Colonic mucosa (tissue), 4 donors: Measurements from ENCODE around the gene PDK2. TPM values are rescaled to one million over a fixed set of nuclear protein-coding genes. Genes with fewer than 3 reads are reported as not detected.
A peak's percentile ranks its signal among the peaks of the same experiment; 100 is the strongest.

Experiments used
- DNase-seq: peaks from one replicate; pipeline ENCODE4 v3.0.0-alpha.2; 2020
- H3K27ac ChIP-seq: fragments of 200-600 bp; one replicate; pipeline ENCODE4 v1.8.0; 2021
- H3K27me3 ChIP-seq: fragments of 200-600 bp; one replicate; pipeline ENCODE4 v1.8.0; 2021
- H3K36me3 ChIP-seq: fragments of 200-600 bp; one replicate; pipeline ENCODE4 v1.8.0; 2021
- H3K4me1 ChIP-seq: fragments of 200-600 bp; one replicate; pipeline ENCODE4 v1.8.0; 2021; ENCODE audit warnings: mild to moderate bottlenecking
- H3K4me3 ChIP-seq: fragments of 200-600 bp; one replicate; pipeline ENCODE4 v1.8.0; 2021
- H3K9ac ChIP-seq, 2 donors: one replicate each; pipeline ENCODE4 v1.7.0; 2013; ENCODE audit warnings: control low read depth in 2 of 2, low read depth in 2 of 2, low read length in 2 of 2
- H3K9me3 ChIP-seq: fragments of 200-600 bp; one replicate; pipeline ENCODE4 v1.8.0; 2021
- CTCF ChIP-seq: fragments of 200-600 bp; IDR thresholded peaks from one replicate; pipeline ENCODE4 v1.8.0; 2022; ENCODE audit warnings: antibody characterized with exemption, mild to moderate bottlenecking
- intact Hi-C: fragments of 100-400 bp; cut with DNase I; formaldehyde crosslinking; loops from one replicate; pipeline ENCODE4 v1.14.1; 2022
- total RNA-seq, 2 donors: library from RNA; stranded (reverse); fragmentation: NEBNext Ultra II Directional in 1 of 2; extraction: Animal tissue kit (Norgen Biotek cat#: 25700) in 1 of 2; gene quantifications; one replicate each; pipeline ENCODE4 v1.2.1, GENCODE V29; 2021
- donor health status: healthy.
- donor health status: DM: no; HTN: no; CAD: no.
- donor health status: DM: no; HTN: no; CAD: no.

Gene PDK2
- total RNA-seq, 2 donors from 2014 or later = 48.8 to 56.4 TPM

- H3K4me1 ChIP-seq = peaks cover 3% of the 10 kb centered on the region
- H3K27me3 ChIP-seq = no peaks in the 10 kb centered on the region
- no peaks in the 10 kb centered on the region for H3K9me3 ChIP-seq
- H3K4me3 ChIP-seq = peak overlapping the region; percentile 87
- DNase-seq = peak; percentile 95
- no peak for TF ChIP-seq CTCF
- H3K9ac ChIP-seq = peak overlapping the region; percentile 41 to 88
- peak overlapping the region; percentile 91 for H3K27ac ChIP-seq
- no peaks in the 10 kb centered on the region for H3K36me3 ChIP-seq
- intact Hi-C loops = loop anchor here (5.0 kb wide), 1 partner anchor 55 kb away; the partner anchor contains the start of gene PDK2
Observed at GRCh38 chr17:50151937-50152547, 56.9 kb downstream of the PDK2 start.

- Histone ChIP-seq H3K9me3 (no peaks in the 10 kb centered on the region), H3K27ac (peak overlapping the region; percentile 91), H3K4me3 (no peak overlapping the region), H3K4me1 (no peaks in the 10 kb centered on the region), H3K36me3 (no peaks in the 10 kb centered on the region), H3K27me3 (no peaks in the 10 kb centered on the region), H3K9ac (peak overlapping the region in 1 of 2 donors; percentile 88)
- intact Hi-C loops = loop anchor here (5.0 kb wide), 1 partner anchor 55 kb away; the partner anchor contains the start of gene PDK2
- no peak for DNase-seq
- TF ChIP-seq CTCF = no peak
Observed at GRCh38 chr17:50152736-50153135, 57.6 kb downstream of the PDK2 start.

- no peaks in the 10 kb centered on the region for H3K4me1 ChIP-seq
- no peak for DNase-seq
- TF ChIP-seq CTCF = no peak
- no peaks in the 10 kb centered on the region for H3K9me3 ChIP-seq
- intact Hi-C loops = loop anchor here (5.0 kb wide), 1 partner anchor 57 kb away; the partner anchor contains the start of gene PDK2
- H3K27me3 ChIP-seq = no peaks in the 10 kb centered on the region
- H3K27ac ChIP-seq = no peak overlapping the region
- H3K4me3 ChIP-seq = no peak overlapping the region
- H3K9ac ChIP-seq = peak overlapping the region in 1 of 2 donors; percentile 20
- H3K36me3 ChIP-seq = no peaks in the 10 kb centered on the region
Observed at GRCh38 chr17:50153650-50154575, 58.8 kb downstream of the PDK2 start.

GRCh38 chr17:50154604-50155003 is 59.5 kb downstream of the PDK2 start:
- H3K9ac ChIP-seq = peak overlapping the region in 1 of 2 donors; percentile 57
- H3K27ac ChIP-seq = no peak overlapping the region
- no peaks in the 10 kb centered on the region for H3K9me3 ChIP-seq
- no peaks in the 10 kb centered on the region for H3K4me1 ChIP-seq
- H3K36me3 ChIP-seq = no peaks in the 10 kb centered on the region
- no peak for DNase-seq
- H3K27me3 ChIP-seq = no peaks in the 10 kb centered on the region
- intact Hi-C loops = loop anchor here (5.0 kb wide), 1 partner anchor 57 kb away; the partner anchor contains the start of gene PDK2
- no peak overlapping the region for H3K4me3 ChIP-seq
- TF ChIP-seq CTCF = no peak

- intact Hi-C loops = no loop called here
- H3K4me3 ChIP-seq = no peak overlapping the region
- H3K27me3 ChIP-seq = no peaks in the 10 kb centered on the region
- no peaks in the 10 kb centered on the region for H3K9me3 ChIP-seq
- H3K36me3 ChIP-seq = no peaks in the 10 kb centered on the region
- peak overlapping the region; percentile 24 for H3K27ac ChIP-seq
- no peak for TF ChIP-seq CTCF
- no peaks in the 10 kb centered on the region for H3K4me1 ChIP-seq
- peak overlapping the region in 1 of 2 donors; percentile 57 for H3K9ac ChIP-seq
- no peak for DNase-seq
Observed at GRCh38 chr17:50155115-50155819, 60.1 kb downstream of the PDK2 start.
